Measurements from ENCODE around the gene NAT14. TPM values are rescaled to one million over a fixed set of nuclear protein-coding genes. Genes with fewer than 3 reads are reported as not detected.

The NAT14 gene
- total and polyA plus RNA-seq, 2 of the 8 experiments (the other 6 are each of a cell fraction or from before 2014, with no cell fraction given) = 47.1 to 71.2 TPM

GRCh38 chr19:55451965-55452748, 32.8 kb upstream of the NAT14 start (continued):
- TF ChIP-seq KDM4A (IDR thresholded peaks at IDR 0.05; ENCODE audit: low read depth, low read length, severe bottlenecking) = peak; percentile 26
- TF ChIP-seq CBX5 (IDR thresholded peaks at IDR 0.05; ENCODE audit: low read depth, low read length) = no peak
- TF ChIP-seq POLR2A (IDR thresholded peaks at IDR 0.05; ENCODE audit: control extremely low read depth in 1 of 2, low read depth in 2 of 2, low read length in 2 of 2) = peak in 1 of 2 experiments; percentile 37; a peak in 1 of 3 replicates
- peak; percentile 50; the same call in 1 of the 2 replicates for TF ChIP-seq CEBPB (IDR thresholded peaks at IDR 0.05; ENCODE audit: low read depth, low read length)
